PC-3 (cell line): ENCODE measurements around the gene IL17B. TPM values are rescaled to one million over a fixed set of nuclear protein-coding genes. Genes with fewer than 3 reads are reported as not detected.

Experiments
- ATAC-seq: fragments of 200-7000 bp; cut with Tn5 transposase; 2 replicates; pipeline ENCODE4 v1.9.1; 2020; ENCODE audit warnings: mild to moderate bottlenecking, moderate library complexity
- BruUV-seq: library from RNA; stranded (reverse); fragments of 400-500 nt; replicated peaks from 2 replicates; lab custom pipeline; 2021; lab: Mats Ljungman, UMichigan
- CTCF ChIA-PET: fragments of 300-600 bp; sonication (Branson Sonifier 250); formaldehyde crosslinking; loops from one replicate; lab custom pipeline; 2022; ENCODE audit warnings: antibody characterized with exemption; lab: Charles Lee
- POLR2A ChIA-PET: fragments of 300-600 bp; sonication (Branson Sonifier 250); formaldehyde crosslinking; loops from one replicate; lab custom pipeline; 2022; ENCODE audit warnings: antibody characterized with exemption; ENCODE audit not compliant: unreplicated experiment; lab: Charles Lee
- DNase-seq: peaks from one replicate; pipeline ENCODE4 v3.0.0-alpha.2; 2015
- H2AFZ ChIP-seq: fragments of 300-600 bp; sonication (generic); 2 replicates; pipeline ENCODE4 v1.6.0; 2016; ENCODE audit warnings: antibody characterized with exemption, low read length
- H3F3A ChIP-seq: fragments of 300-600 bp; sonication (generic); one replicate; pipeline ENCODE4 v1.6.0; 2017; ENCODE audit warnings: antibody characterized with exemption, low read length, control low read depth, mild to moderate bottlenecking; ENCODE audit not compliant: unreplicated experiment
- H3K27ac ChIP-seq: fragments of 300-600 bp; sonication (generic); 2 replicates; pipeline ENCODE4 v1.5.1; 2016; ENCODE audit warnings: mild to moderate bottlenecking, low read length
- H3K27me3 ChIP-seq: fragments of 300-600 bp; sonication (generic); 2 replicates; pipeline ENCODE4 v1.6.1; 2016; ENCODE audit warnings: low read length, mixed read lengths
- H3K36me3 ChIP-seq: fragments of 300-600 bp; sonication (generic); 2 replicates; pipeline ENCODE4 v1.6.1; 2016; ENCODE audit warnings: low read depth, mixed run types, low read length, mixed read lengths
- H3K4me1 ChIP-seq: fragments of 300-600 bp; sonication (generic); 2 replicates; pipeline ENCODE4 v1.5.1; 2016; ENCODE audit warnings: low read length; ENCODE audit not compliant: insufficient read depth
- H3K4me2 ChIP-seq: fragments of 300-600 bp; sonication (generic); 2 replicates; pipeline ENCODE4 v1.6.0; 2016; ENCODE audit warnings: low read length
- H3K4me3 ChIP-seq: fragments of 300-600 bp; sonication (generic); 2 replicates; pipeline ENCODE4 v1.5.1; 2016; ENCODE audit warnings: mild to moderate bottlenecking, low read length, mixed read lengths
- H3K79me2 ChIP-seq: fragments of 300-600 bp; sonication (generic); 2 replicates; pipeline ENCODE4 v1.6.1; 2017; ENCODE audit warnings: low read length, mixed read lengths
- H3K9ac ChIP-seq: fragments of 300-600 bp; sonication (generic); 2 replicates; pipeline ENCODE4 v1.6.0; 2016; ENCODE audit warnings: mild to moderate bottlenecking, low read length
- H3K9me2 ChIP-seq: fragments of 300-600 bp; sonication (generic); replicated peaks from 2 replicates; pipeline ENCODE4 v1.6.1; 2016; ENCODE audit warnings: mixed run types, low read length, mixed read lengths
- H3K9me3 ChIP-seq: fragments of 300-600 bp; sonication (generic); 2 replicates; pipeline ENCODE4 v1.6.1; 2016; ENCODE audit warnings: low read length, mixed read lengths
- H4K20me1 ChIP-seq: fragments of 300-600 bp; sonication (generic); 2 replicates; pipeline ENCODE4 v1.6.1; 2016; ENCODE audit warnings: low read length, mixed read lengths
- EZH2 ChIP-seq: fragments of 300-600 bp; sonication (generic); IDR thresholded peaks from one replicate; pipeline ENCODE4 v1.6.1; 2017; ENCODE audit warnings: antibody characterized with exemption, mild to moderate bottlenecking, low read length; ENCODE audit not compliant: unreplicated experiment
- EZH2phosphoT487 ChIP-seq: fragments of 300-600 bp; sonication (generic); IDR thresholded peaks from 2 replicates; pipeline ENCODE4 v1.6.1; 2018; ENCODE audit warnings: mild to moderate bottlenecking, antibody characterized with exemption, low read length, borderline replicate concordance
- intact Hi-C: fragments of 100-400 bp; cut with micrococcal nuclease; formaldehyde crosslinking; loops from 2 replicates; pipeline ENCODE4 v1.9.0; 2023
- total RNA-seq: library from RNA; depleted of rRNA; stranded (reverse); fragments of >200 nt; gene quantifications from 2 replicates; pipeline ENCODE4 v1.2.3, GENCODE V29; 2014
- TF ChIP-seq, protein P1 (sequence below): fragments of 300-600 bp; sonication (generic); conservative IDR thresholded peaks from 2 replicates; pipeline ENCODE4 v1.5.1; 2017; ENCODE audit warnings: antibody characterized with exemption, low read depth, mild to moderate bottlenecking, low read length

The IL17B gene
- total RNA-seq, 1 experiment from 2014 or later, result not detected

DNA sequence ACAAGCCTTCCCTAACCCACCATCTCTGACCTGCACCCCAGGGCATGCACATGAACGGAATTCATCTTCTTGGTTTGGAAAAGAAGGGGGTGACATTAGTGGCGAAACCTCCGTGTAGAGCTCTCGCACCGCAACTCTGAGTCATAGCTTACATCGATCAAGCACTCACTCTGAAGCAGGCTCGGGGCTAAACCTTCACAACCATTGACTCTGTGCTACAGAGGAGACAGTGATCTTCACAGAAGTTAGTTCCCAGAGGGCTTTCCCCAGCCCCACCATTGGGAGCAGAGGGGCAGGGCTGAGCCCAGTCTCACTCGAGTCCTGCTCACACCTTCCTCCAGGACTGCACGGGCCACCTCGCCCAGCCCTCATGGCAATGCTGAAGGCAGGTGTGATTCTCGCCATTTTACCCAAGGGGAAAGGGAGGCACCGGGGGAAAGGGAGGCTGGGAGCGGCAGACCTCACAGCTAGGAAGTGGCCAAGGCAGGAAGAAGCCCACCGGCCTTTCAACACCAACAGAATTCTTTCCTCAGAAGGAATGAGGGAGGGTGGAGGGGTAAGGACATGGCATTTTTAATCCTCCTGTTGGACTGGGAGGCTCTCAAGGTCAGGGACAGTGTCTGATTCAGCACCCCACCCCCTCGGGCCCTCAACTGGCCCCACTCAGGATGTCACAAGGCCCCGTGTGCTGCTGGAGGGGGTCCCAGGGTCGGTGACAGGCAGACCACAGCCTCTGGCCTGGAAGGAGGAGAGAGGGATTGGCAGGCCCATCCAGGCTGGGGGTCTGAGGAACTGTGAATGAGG is 25.9 kb upstream of the IL17B start:
- Histone ChIP-seq H3K9me2 (no peaks in the 10 kb centered on the region), H3K4me2 (no peak overlapping the region), H3K4me1 (peaks cover 6% of the 10 kb centered on the region; the same call in 1 of the 2 replicates), H3K9ac (no peak overlapping the region), H3K9me3 (no peaks in the 10 kb centered on the region), H3K79me2 (no peaks in the 10 kb centered on the region), H3K4me3 (no peak overlapping the region), H3K27ac (no peak overlapping the region), H3K36me3 (no peaks in the 10 kb centered on the region), H4K20me1 (no peaks in the 10 kb centered on the region), H3K27me3 (no peaks in the 10 kb centered on the region), H3F3A (no peaks in the 10 kb centered on the region), H2AFZ (no peak overlapping the region)
- ATAC-seq (peak; percentile 9; the same call in 1 of the 2 replicates), DNase-seq (no peak)
- no TSS peak for BruUV-seq
- TF ChIP-seq EZH2phosphoT487 (no peak), EZH2 (no peak)
- TF ChIP-seq, protein P1, sequence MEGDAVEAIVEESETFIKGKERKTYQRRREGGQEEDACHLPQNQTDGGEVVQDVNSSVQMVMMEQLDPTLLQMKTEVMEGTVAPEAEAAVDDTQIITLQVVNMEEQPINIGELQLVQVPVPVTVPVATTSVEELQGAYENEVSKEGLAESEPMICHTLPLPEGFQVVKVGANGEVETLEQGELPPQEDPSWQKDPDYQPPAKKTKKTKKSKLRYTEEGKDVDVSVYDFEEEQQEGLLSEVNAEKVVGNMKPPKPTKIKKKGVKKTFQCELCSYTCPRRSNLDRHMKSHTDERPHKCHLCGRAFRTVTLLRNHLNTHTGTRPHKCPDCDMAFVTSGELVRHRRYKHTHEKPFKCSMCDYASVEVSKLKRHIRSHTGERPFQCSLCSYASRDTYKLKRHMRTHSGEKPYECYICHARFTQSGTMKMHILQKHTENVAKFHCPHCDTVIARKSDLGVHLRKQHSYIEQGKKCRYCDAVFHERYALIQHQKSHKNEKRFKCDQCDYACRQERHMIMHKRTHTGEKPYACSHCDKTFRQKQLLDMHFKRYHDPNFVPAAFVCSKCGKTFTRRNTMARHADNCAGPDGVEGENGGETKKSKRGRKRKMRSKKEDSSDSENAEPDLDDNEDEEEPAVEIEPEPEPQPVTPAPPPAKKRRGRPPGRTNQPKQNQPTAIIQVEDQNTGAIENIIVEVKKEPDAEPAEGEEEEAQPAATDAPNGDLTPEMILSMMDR, result no peak
- ChIA-PET POLR2A (no interaction called here), CTCF (interaction anchor here (0.6 kb wide), 1 partner anchor 79 kb away, joined by 6 read pairs; no protein-coding TSS in a partner anchor)
- intact Hi-C loops, result no loop called here

DNA sequence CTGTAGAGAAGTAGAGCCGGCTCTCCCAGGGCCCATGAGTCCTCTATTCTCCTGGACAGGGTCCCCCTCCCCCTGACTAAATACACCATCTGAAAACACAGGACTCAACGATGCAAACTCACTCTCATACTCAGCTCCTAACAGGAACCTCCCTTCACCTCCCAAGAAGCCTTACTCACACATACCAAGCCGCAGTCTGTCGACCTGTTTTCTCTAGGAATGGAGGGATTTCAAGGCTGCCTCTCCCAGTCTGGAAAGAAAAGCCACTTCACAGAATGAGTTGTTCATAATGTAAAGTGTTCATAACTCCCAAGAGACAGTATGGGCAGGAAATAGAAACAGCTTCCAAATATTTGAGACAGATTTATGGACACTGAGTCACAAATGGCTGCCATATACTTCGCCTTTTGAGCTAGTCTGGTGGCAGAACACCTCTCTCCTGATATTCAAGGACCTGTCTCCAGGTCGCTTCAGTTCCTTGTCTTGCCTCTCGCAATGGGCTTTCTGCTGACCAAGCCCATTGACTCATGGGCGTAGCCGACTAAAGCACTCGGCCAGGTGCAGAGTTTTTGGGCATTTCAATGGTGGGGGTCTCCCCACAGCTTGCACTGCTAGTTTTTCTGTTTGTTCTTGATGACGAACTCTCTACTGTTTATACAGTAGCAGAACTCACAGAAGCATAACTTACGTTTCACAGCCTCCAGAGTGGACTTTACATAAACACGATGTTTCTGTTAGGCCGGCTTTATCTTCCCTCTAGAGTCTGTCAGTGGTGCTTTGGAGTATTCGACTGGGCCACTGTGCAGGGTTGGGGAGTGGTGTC is 25.0 kb upstream of the IL17B start:
- H4K20me1 ChIP-seq, result no peaks in the 10 kb centered on the region
- no peaks in the 10 kb centered on the region for H3K9me3 ChIP-seq
- ChIA-PET POLR2A (no interaction called here), CTCF (interaction anchor here (0.6 kb wide), 1 partner anchor 78 kb away, joined by 6 read pairs; no protein-coding TSS in a partner anchor)
- no peak overlapping the region for H3K9ac ChIP-seq
- no peaks in the 10 kb centered on the region for H3K36me3 ChIP-seq
- peak; percentile 34 for ATAC-seq
- H3K27me3 ChIP-seq, result no peaks in the 10 kb centered on the region
- no TSS peak for BruUV-seq
- peaks cover 6% of the 10 kb centered on the region; the same call in 1 of the 2 replicates for H3K4me1 ChIP-seq
- H3K9me2 ChIP-seq, result no peaks in the 10 kb centered on the region
- no peak overlapping the region for H2AFZ ChIP-seq
- H3F3A ChIP-seq, result no peaks in the 10 kb centered on the region
- H3K79me2 ChIP-seq, result no peaks in the 10 kb centered on the region
- no peak overlapping the region for H3K4me2 ChIP-seq
- intact Hi-C loops, result no loop called here
- DNase-seq, result peak; percentile 36
- H3K4me3 ChIP-seq, result no peak overlapping the region
- no peak overlapping the region for H3K27ac ChIP-seq
- TF ChIP-seq EZH2phosphoT487 (no peak), EZH2 (no peak)
- TF ChIP-seq, protein P1, result no peak
